Measurements from ENCODE around the gene RBMS1. TPM values are rescaled to one million over a fixed set of nuclear protein-coding genes. Genes with fewer than 3 reads are reported as not detected.

Gene RBMS1
- total RNA-seq, 1 donor, result 121 TPM

- TF ChIP-seq CTCF (IDR thresholded peaks at IDR 0.05; ENCODE audit: insufficient read depth, low read depth, low read length), result no peak
- no peak for DNase-seq (ENCODE audit: low read depth)
- no peak overlapping the region for H3K4me3 ChIP-seq (ENCODE audit: low read depth, low read length)
These were observed 26.5 kb downstream of the RBMS1 start for GRCh38 chr2:160467086-160467485.

DNA sequence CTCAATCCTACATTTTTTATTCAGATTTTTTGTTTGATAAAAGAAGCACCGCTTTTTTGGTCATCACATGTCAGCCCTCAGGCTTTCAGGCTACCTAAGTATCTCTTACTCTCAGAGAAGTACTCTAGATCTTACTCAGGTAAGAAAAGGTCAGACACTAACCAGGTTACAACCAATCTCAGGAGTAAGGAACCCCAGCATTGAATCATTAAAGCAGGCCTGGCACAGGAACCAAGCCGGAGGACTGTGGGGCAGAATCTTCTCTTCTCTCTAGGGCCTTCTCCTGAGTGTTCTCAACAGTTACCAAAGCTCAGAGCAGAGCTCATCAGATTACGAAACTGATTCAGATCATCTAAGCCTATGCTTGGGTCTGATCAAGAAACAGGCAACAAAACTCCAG is 28.2 kb downstream of the RBMS1 start:
- no peak for TF ChIP-seq CTCF (IDR thresholded peaks at IDR 0.05; ENCODE audit: insufficient read depth, low read depth, low read length)
- no peak for DNase-seq (ENCODE audit: low read depth)
- no peak overlapping the region for H3K4me3 ChIP-seq (ENCODE audit: low read depth, low read length)

DNA sequence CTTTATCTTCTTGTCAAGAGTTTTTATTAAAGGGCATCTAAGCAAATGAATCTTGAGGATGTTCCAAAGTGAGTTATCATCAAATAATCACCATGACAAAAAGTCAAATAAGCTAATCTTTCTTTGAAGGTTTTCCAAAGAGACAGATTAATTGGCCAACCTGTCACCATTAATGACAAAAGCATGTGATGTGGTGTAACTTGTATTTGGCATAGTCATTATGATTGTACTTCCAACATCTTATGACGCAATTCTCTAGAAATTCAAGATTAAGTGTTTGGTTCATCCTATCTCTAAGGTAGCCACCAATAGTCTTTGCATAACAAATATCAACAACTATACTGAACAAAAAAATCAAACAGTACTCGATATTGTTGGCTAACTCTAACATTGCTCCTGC is 28.6 kb downstream of the RBMS1 start:
- TF ChIP-seq CTCF (IDR thresholded peaks at IDR 0.05; ENCODE audit: insufficient read depth, low read depth, low read length), result no peak
- no peak overlapping the region for H3K4me3 ChIP-seq (ENCODE audit: low read depth, low read length)
- no peak for DNase-seq (ENCODE audit: low read depth)

- H3K4me3 ChIP-seq (ENCODE audit: low read depth, low read length), result no peak overlapping the region
- no peak for TF ChIP-seq CTCF (IDR thresholded peaks at IDR 0.05; ENCODE audit: insufficient read depth, low read depth, low read length)
- no peak for DNase-seq (ENCODE audit: low read depth)
These were observed 29.6 kb downstream of the RBMS1 start for GRCh38 chr2:160464017-160464416.

DNA sequence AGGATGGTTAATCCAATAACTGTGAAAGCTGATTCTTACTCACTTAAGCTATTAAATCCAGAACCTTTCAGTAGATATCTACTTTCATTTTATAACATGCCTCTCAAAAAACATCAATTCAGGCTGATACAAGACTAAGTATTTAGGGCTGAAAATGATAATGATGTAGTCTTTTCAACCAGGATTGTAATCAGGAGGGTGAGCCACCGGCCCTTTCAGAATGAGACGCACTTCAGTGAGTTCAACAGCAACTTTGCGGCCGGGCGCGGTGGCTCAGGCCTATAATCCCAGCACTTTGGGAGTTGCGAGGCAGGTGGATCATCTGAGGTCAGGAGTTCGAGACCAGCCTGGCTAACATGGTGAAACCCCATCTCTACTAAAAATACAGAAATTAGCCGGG is 30.4 kb downstream of the RBMS1 start:
- no peak overlapping the region for H3K4me3 ChIP-seq (ENCODE audit: low read depth, low read length)
- DNase-seq (ENCODE audit: low read depth), result no peak
- TF ChIP-seq CTCF (IDR thresholded peaks at IDR 0.05; ENCODE audit: insufficient read depth, low read depth, low read length), result no peak

DNA sequence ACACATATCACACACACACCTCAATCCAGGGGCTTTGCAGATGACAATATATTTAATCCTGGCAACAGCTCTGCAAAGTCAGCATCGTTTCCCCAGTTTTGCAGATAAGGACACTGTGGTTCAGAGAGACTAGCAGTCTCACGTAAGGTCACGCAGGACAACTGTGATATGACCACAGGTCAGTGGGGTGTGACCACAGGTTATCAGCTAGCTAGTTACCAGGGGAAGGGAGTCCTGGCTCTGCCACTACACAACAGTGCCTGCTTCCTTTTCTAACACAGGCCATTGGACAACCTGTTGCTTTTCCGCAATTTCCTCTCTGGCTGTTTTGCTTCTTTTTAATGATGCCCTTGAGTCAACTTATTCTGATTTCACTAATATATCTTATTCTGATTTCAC is 33.3 kb downstream of the RBMS1 start:
- DNase-seq (ENCODE audit: low read depth), result no peak
- no peak for TF ChIP-seq CTCF (IDR thresholded peaks at IDR 0.05; ENCODE audit: insufficient read depth, low read depth, low read length)
- no peak overlapping the region for H3K4me3 ChIP-seq (ENCODE audit: low read depth, low read length)

- no peak for TF ChIP-seq CTCF (IDR thresholded peaks at IDR 0.05; ENCODE audit: insufficient read depth, low read depth, low read length)
- DNase-seq (ENCODE audit: low read depth), result no peak
These were observed 33.9 kb downstream of the RBMS1 start for GRCh38 chr2:160459538-160460332.

More at GRCh38 chr2:160459538-160460332, 33.9 kb downstream of the RBMS1 start:
- no peak overlapping the region for H3K4me3 ChIP-seq (ENCODE audit: low read depth, low read length)

Data from fibroblast of villous mesenchyme (primary cell).